Mucosa of stomach (tissue), 1 donor: ENCODE measurements around the gene SLCO2A1.

ENCODE experiments used
- H3K27me3 ChIP-seq: one replicate; pipeline ENCODE4 v1.7.0; 2013; ENCODE audit warnings: mild to moderate bottlenecking, low read length; ENCODE audit not compliant: control insufficient read depth, insufficient read depth
- H3K36me3 ChIP-seq: one replicate; pipeline ENCODE4 v1.7.0; 2013; ENCODE audit warnings: low read length; ENCODE audit not compliant: control insufficient read depth, insufficient read depth
- H3K4me1 ChIP-seq: one replicate; pipeline ENCODE4 v1.7.0; 2013; ENCODE audit warnings: mild to moderate bottlenecking, low read length; ENCODE audit not compliant: control insufficient read depth, insufficient read depth
- H3K4me3 ChIP-seq: one replicate; pipeline ENCODE4 v1.7.0; 2013; ENCODE audit warnings: low read length
- H3K9ac ChIP-seq: one replicate; pipeline ENCODE4 v1.7.0; 2013; ENCODE audit warnings: mild to moderate bottlenecking, low read length, moderate library complexity
- H3K9me3 ChIP-seq: one replicate; pipeline ENCODE4 v1.7.0; 2013; ENCODE audit warnings: mild to moderate bottlenecking, low read length, moderate library complexity; ENCODE audit not compliant: control insufficient read depth
- donor health status: Pancreatic carcinoma.

The SLCO2A1 gene

DNA sequence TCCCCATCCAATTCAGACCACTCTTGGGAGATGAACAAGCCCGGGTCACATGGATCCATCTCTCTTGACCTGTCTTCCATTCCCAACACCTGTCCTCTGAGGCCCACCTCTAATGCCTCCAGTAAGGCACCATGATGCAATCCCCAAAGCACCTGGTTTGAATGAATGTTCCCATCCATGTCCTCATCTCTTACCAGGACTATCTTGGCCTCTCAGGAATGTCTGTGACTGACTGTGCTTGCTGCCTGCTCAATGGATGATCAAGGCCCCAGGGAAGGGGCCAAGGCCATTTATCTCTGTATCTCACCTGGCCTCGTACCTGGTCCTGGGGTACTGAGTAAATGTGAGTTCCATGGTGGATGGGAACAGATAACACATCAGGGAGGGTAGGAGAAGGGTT is 49.7 kb downstream of the SLCO2A1 start:
- H3K4me3 ChIP-seq: no peak overlapping the region

DNA sequence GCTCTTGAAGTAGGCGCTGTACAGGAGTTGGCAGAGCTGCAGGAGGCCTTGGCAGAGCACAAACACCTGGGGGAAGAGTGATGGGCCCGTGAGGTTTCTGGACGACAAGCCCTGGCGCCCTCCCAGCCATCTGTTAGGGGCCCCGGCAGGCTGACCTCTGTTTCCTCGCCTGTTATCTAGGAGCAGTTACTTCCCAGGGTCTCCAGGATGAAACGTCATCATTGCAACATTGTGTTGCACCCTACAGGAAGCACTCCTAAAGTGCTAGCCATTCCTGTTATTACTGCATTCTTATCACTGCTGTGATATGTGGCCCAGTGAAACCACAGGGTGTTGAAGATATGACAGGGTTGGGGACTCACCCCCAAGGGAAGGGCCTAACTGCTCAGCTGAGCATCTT is 50.2 kb downstream of the SLCO2A1 start:
- Histone ChIP-seq H3K36me3 (no peaks in the 10 kb centered on the region), H3K27me3 (no peaks in the 10 kb centered on the region), H3K4me1 (no peaks in the 10 kb centered on the region), H3K9ac (no peak overlapping the region), H3K9me3 (no peaks in the 10 kb centered on the region), H3K4me3 (no peak overlapping the region)

More for the DNA sequence above, 49.7 kb downstream of the SLCO2A1 start:
- no peaks in the 10 kb centered on the region for H3K36me3 ChIP-seq
- H3K27me3 ChIP-seq: no peaks in the 10 kb centered on the region
- no peaks in the 10 kb centered on the region for H3K4me1 ChIP-seq
- no peaks in the 10 kb centered on the region for H3K9me3 ChIP-seq
- H3K9ac ChIP-seq: no peak overlapping the region

DNA sequence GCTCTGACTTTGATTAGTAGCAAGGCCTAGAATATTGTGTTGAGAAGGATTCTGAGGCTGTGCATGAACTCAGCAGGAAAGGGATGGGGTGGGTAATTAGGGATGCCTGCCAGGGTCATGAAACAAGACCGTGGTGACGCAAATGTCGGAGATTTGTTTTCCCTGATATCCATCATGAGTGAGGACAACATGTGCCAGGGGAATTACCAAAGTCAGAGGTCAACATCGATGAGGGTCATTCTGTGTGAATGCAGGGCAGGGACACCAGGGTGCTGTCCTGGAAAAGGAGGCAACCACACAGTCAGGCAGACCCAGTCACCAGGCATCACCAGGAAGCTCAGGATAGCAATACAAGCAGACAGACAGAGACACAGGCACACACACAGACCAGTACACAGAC is 52.2 kb downstream of the SLCO2A1 start:
- Histone ChIP-seq H3K27me3 (no peaks in the 10 kb centered on the region), H3K4me1 (no peaks in the 10 kb centered on the region), H3K36me3 (no peaks in the 10 kb centered on the region), H3K9me3 (no peaks in the 10 kb centered on the region), H3K4me3 (no peak overlapping the region), H3K9ac (no peak overlapping the region)

DNA sequence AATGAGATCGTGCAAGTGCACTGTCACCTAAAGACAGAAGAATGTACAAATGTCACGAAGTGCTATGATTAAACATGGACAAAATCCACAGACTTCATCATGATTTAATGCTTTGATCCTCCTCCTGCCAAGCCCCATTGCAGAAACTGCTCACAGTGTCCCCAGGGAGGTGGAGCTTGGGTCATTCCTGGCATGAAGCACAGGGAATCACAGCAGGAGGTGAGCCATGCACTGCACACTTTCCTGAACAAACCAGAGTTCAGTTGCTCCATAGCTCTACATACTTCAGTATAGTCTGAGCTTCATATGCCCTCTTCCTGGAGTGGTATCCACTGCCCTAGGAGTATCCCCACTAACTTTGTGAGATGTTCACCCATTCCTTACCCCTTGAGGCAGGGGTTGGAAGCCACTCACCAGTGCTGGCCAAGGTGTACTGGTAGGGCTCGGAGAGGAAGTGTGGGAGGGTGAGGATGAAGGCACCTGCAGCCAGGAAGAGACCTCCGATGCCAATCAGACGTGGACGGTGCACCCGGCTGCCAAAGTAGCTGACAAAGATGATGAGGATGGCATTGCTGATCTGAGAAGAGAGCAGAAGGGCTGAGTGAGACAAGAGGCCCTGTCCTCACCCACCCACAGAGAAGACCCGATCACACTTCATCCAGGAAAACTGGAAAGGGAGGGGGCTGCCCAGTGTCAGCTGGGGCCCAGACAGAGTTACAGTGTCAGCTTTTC is 56.3 kb downstream of the SLCO2A1 start:
- no peaks in the 10 kb centered on the region for H3K36me3 ChIP-seq
- H3K4me3 ChIP-seq: no peak overlapping the region
- H3K9me3 ChIP-seq: no peaks in the 10 kb centered on the region
- no peaks in the 10 kb centered on the region for H3K4me1 ChIP-seq
- no peaks in the 10 kb centered on the region for H3K27me3 ChIP-seq
- H3K9ac ChIP-seq: no peak overlapping the region

DNA sequence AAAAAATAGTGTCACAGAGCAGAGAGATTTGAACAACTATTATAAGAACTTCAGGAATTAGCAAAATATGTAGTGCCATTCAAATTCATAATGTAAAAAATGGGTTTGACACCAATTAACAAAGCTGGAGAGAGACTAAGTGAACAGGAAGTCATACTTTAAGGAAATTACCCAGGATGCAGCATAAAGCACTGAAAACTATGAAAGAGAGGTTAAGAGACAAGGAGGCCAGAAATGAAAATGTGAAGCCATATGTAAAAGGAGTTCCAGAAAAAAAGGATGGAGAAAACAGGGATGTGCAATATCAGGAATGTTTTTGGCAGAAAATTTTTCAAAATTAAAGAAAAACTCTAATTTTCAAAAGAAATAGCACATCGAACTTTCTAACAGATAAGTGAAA is 57.6 kb downstream of the SLCO2A1 start:
- Histone ChIP-seq H3K36me3 (no peaks in the 10 kb centered on the region), H3K27me3 (no peaks in the 10 kb centered on the region), H3K4me3 (no peak overlapping the region), H3K4me1 (no peaks in the 10 kb centered on the region), H3K9ac (no peak overlapping the region), H3K9me3 (no peaks in the 10 kb centered on the region)

DNA sequence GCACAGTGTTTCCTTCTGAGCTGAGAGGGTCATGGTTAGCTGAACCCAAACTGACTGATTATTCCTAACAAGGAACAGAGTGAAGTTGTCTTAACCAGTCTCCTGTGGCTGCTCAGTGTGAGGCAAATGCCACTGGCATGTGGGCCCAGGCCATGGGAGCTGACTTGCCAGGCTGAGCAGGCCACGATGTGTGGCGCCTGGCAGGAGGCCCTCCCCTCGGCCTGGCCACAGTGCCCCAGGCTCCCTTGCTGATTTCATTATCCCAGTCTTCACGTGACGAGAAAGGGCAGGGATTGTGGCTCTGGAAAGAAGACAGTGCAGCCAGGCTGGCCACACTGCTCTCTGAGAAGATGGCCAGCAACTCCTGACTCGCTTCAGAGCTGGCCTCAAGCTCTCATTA is 58.8 kb downstream of the SLCO2A1 start:
- Histone ChIP-seq H3K9ac (no peak overlapping the region), H3K9me3 (no peaks in the 10 kb centered on the region), H3K27me3 (no peaks in the 10 kb centered on the region), H3K4me1 (no peaks in the 10 kb centered on the region), H3K36me3 (no peaks in the 10 kb centered on the region), H3K4me3 (no peak overlapping the region)

DNA sequence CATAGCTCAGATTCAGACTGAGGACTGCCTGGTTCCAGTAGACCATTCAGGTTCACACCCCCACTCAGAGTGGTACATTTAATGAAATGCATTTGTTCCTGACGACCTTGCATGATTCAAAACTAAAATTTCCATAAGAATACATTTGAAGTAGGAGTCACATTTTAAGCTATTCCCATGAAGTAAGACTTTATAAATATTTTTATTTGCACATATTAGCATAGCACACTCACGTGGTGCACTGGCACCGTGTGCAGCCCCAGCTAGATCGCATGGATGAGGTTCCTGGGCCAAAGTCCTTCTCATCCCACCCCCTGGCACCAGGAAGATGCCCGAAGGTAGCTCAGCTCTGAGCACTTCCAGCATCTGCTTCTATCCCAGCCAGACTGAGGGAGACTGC is 59.4 kb downstream of the SLCO2A1 start:
- H3K9me3 ChIP-seq: no peaks in the 10 kb centered on the region
- no peaks in the 10 kb centered on the region for H3K36me3 ChIP-seq
- no peaks in the 10 kb centered on the region for H3K4me1 ChIP-seq
- no peak overlapping the region for H3K4me3 ChIP-seq
- no peak overlapping the region for H3K9ac ChIP-seq
- H3K27me3 ChIP-seq: no peaks in the 10 kb centered on the region

DNA sequence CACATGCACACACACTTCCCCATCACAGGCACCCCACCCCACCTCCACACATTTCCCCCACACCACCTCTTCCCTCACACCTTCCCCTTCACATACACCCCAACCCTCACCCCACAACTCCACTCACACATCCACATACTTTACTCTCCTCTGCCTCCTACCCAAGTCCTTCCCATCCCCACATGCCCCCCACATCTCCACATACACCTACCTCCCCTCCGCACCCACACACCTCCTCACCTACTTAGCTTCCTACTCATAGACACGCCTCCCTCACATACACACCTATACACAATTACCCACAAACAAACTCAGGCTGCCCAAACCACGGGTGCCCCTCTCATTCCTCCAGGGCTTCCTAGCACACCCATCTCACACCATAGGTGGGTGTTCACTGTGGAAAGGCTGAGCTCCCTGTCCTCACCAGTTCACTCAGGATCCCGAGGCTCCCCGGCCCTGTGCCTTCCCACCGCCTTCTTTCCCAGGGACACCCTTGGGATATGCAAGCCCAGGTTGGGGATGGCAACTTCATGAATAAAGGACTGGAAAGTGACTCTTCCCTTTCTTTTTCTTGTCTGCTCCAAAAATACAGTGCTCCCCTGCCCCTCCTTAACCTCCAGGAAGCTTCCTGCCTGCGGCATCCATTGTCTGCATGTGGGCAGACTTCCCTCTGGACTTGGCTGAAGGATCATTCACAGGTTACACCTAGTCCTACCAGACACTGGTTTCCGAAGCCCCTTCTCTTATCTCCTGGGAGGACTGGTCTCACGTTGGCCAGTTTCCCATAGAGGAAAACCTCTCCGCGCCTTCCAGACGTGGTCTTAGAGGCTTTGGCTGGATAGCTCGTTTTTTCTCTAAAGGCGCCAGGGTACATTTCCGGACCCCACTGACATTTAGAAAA is 61.5 kb downstream of the SLCO2A1 start:
- Histone ChIP-seq H3K4me3 (no peak overlapping the region), H3K27me3 (no peaks in the 10 kb centered on the region)

DNA sequence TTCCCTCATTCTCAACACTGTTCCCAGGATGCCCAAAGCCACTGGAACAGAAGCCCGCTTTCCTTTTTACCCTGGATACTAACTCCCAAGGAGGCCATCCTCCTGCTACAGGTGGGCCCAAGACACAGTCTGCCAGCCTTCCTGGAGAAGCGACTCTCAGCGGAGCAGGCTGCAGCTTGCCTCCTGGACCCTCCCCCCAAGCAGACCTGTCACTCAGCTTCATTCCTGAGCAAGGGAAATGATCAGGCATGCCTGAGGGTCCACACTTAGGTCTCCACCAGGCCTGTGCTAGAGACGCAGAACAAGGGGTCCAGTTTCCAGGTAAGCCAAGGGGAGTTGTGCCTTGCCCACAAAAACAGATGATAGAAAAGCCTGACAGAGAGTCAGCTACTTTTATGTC is 62.8 kb downstream of the SLCO2A1 start:
- Histone ChIP-seq H3K27me3 (no peaks in the 10 kb centered on the region), H3K9me3 (no peaks in the 10 kb centered on the region), H3K4me3 (no peak overlapping the region), H3K36me3 (no peaks in the 10 kb centered on the region), H3K4me1 (peaks cover 17% of the 10 kb centered on the region), H3K9ac (no peak overlapping the region)

More for the DNA sequence above, 61.5 kb downstream of the SLCO2A1 start:
- Histone ChIP-seq H3K9ac (no peak overlapping the region), H3K4me1 (peaks cover 6% of the 10 kb centered on the region), H3K36me3 (no peaks in the 10 kb centered on the region), H3K9me3 (no peaks in the 10 kb centered on the region)

DNA sequence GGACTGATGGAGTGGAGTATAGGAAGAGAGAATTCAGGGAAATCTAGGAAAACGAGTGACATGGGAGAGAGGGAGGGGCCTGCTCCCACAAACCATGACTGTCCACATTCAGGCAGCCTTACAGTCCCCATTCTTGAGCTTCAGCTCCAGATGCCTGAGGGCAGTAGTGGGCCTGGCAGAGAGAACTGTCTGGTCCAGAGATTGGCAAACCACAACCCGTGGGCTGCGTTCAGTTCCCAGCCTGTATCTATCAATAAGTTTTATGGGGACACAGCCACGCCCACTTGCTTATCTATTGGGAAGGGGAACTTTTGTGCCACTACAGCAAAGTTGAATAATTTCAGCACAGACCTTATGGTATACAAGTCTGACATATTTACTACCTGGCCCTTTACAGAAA is 63.8 kb downstream of the SLCO2A1 start:
- Histone ChIP-seq H3K36me3 (no peaks in the 10 kb centered on the region), H3K9ac (no peak overlapping the region), H3K4me3 (no peak overlapping the region), H3K4me1 (peaks cover 17% of the 10 kb centered on the region), H3K27me3 (no peaks in the 10 kb centered on the region), H3K9me3 (no peaks in the 10 kb centered on the region)

DNA sequence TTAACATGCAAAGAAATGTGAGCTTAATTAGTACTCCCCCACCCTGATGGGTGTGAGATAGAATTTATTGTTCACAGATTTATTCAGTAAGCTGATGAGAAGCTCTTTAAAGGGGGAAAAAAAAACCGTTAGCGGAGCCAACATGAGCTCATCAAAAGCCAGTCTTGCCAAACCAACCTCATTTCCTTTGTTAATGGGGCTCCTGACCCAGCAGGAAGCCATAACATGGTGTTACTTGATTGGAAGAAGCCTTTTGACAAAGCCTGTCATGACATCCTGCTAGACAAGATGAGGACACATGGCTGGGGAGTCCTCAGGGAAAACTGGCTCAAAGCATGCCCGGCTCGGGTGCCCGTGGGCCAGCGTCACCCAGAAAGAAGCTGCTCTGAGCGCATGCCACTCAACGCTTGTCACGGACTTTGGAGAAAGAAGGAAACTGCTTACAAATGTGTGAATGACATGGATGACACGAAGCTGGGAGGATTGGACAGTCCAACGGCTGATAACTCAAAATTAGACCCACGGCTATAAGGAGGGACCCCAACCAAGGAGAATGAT is 64.6 kb downstream of the SLCO2A1 start:
- H3K36me3 ChIP-seq: no peaks in the 10 kb centered on the region
- peaks cover 17% of the 10 kb centered on the region for H3K4me1 ChIP-seq
- H3K9me3 ChIP-seq: no peaks in the 10 kb centered on the region
- no peaks in the 10 kb centered on the region for H3K27me3 ChIP-seq
- H3K4me3 ChIP-seq: no peak overlapping the region
- no peak overlapping the region for H3K9ac ChIP-seq

DNA sequence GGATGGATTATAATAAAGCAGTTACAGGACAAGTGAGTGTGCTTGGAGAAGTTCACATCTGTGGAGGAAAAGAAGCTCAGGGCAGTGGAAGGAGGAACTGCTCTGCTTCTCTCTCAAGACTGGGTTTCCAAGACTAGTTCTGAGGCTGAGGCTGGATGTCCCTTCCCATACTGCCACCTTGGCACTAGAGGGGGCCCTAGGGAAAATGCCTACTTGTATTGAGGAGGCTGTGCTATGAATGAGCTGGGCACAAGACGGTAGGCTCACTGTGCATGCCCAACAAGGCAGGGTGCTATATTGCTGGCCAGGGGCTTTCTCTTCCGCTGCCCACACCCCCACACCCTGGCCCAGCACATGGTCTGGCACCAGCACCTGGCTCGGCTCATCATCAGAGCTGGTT is 65.2 kb downstream of the SLCO2A1 start:
- Histone ChIP-seq H3K4me3 (no peak overlapping the region), H3K9me3 (no peaks in the 10 kb centered on the region), H3K4me1 (peaks cover 17% of the 10 kb centered on the region), H3K36me3 (no peaks in the 10 kb centered on the region), H3K9ac (no peak overlapping the region), H3K27me3 (no peaks in the 10 kb centered on the region)
